HG02870 (cell line): ENCODE results near the gene XAGE2.

Source experiments
- ATAC-seq: cut with Tn5 transposase; IDR thresholded peaks from one replicate; pipeline ENCODE4 v1.9.1; 2021; ENCODE audit warnings: mild to moderate bottlenecking, moderate library complexity; ENCODE audit not compliant: unreplicated experiment

Gene XAGE2

GRCh38 chrX:52422884-52423283 is 54.1 kb downstream of the XAGE2 start:
- no peak for ATAC-seq

- ATAC-seq = no peak
These were observed 55.8 kb downstream of the XAGE2 start for GRCh38 chrX:52424656-52425055.
